ENCODE results near the gene TMIGD3.

- TF ChIP-seq CTCF (conservative IDR thresholded peaks at IDR 0.05), result no peak
- TF ChIP-seq ZFX (IDR thresholded peaks at IDR 0.05), result no peak
These were observed 56.9 kb downstream of the TMIGD3 start for GRCh38 chr1:111446546-111446945.
